Body of pancreas (tissue), 4 donors: ENCODE measurements around the gene POLR2B.

Experiments
- CTCF ChIP-seq, 7 experiments: fragments of 450-650 bp in 4 of 7; fragments of 200-600 bp in 3 of 7; sonication (generic) in 3 of 7; IDR thresholded peaks; one replicate each; pipeline ENCODE4 v1.5.1; 2016 to 2019; ENCODE audit warnings: antibody characterized with exemption in 7 of 7
- POLR2A ChIP-seq, 3 donors: fragments of 450-650 bp; IDR thresholded peaks; one replicate each; pipeline ENCODE4 v1.6.1; 2016; ENCODE audit warnings: antibody characterized with exemption in 3 of 3, mild to moderate bottlenecking in 2 of 3

- TF ChIP-seq CTCF (IDR thresholded peaks at IDR 0.05), result peak in 4 of 7 experiments; percentile 28 to 44 (median 41)
- TF ChIP-seq POLR2A (IDR thresholded peaks at IDR 0.05), result peak in 1 of 3 donors; percentile 25
Measured at GRCh38 chr4:56976837-56977320, 1.8 kb upstream of the POLR2B start.
